Caco-2 (cell line): ENCODE results near the gene AK2. TPM values are rescaled to one million over a fixed set of nuclear protein-coding genes. Genes with fewer than 3 reads are reported as not detected.

Source experiments
- BruUV-seq: library from RNA; stranded (reverse); fragments of 400-500 nt; replicated peaks from 2 replicates; lab custom pipeline; 2021; lab: Mats Ljungman, UMichigan
- CTCF ChIA-PET: fragments of 300-600 bp; sonication (Branson Sonifier 250); formaldehyde crosslinking; loops from one replicate; lab custom pipeline; 2022; ENCODE audit warnings: antibody characterized with exemption; lab: Charles Lee
- POLR2A ChIA-PET: fragments of 300-600 bp; sonication (Branson Sonifier 250); formaldehyde crosslinking; loops from one replicate; lab custom pipeline; 2022; ENCODE audit warnings: antibody characterized with exemption; lab: Charles Lee
- DNase-seq, 2 experiments: peaks; one replicate each; pipeline versions ENCODE4 v3.0.0 to v3.0.0-alpha.2; 2020 to 2022
- H3K27me3 ChIP-seq: replicated peaks from 2 replicates; pipeline ENCODE4 v1.6.0; 2011; ENCODE audit warnings: low read length; ENCODE audit not compliant: control insufficient read depth, insufficient read depth
- H3K36me3 ChIP-seq: 2 replicates; pipeline ENCODE4 v1.5.1; 2011; ENCODE audit warnings: low read length; ENCODE audit not compliant: control insufficient read depth, insufficient read depth
- H3K4me1 ChIP-seq: fragments of 250-450 bp; sonication (Bioruptor Pico); 2 replicates; pipeline ENCODE4 v1.5.1; 2020; ENCODE audit warnings: mild to moderate bottlenecking
- H3K4me3 ChIP-seq: 2 replicates; pipeline ENCODE4 v1.5.1; 2011; ENCODE audit warnings: low read depth, mild to moderate bottlenecking, control low read depth, low read length
- H3K9me3 ChIP-seq: fragments of 250-450 bp; sonication (Bioruptor Pico); 2 replicates; pipeline ENCODE4 v1.5.1; 2020; ENCODE audit warnings: mild to moderate bottlenecking, moderate library complexity
- H3K27ac Mint-ChIP-seq: one replicate; pipeline ENCODE4 v1.8.0; 2022; ENCODE audit warnings: mixed read lengths; ENCODE audit not compliant: unreplicated experiment
- H3K27me3 Mint-ChIP-seq: one replicate; pipeline ENCODE4 v1.8.0; 2022; ENCODE audit warnings: mixed read lengths; ENCODE audit not compliant: insufficient read depth, unreplicated experiment
- H3K36me3 Mint-ChIP-seq: one replicate; pipeline ENCODE4 v1.8.0; 2022; ENCODE audit warnings: mild to moderate bottlenecking, mixed read lengths; ENCODE audit not compliant: insufficient read depth, unreplicated experiment
- H3K4me1 Mint-ChIP-seq: one replicate; pipeline ENCODE4 v1.8.0; 2022; ENCODE audit warnings: low read depth, mixed read lengths; ENCODE audit not compliant: unreplicated experiment
- H3K4me3 Mint-ChIP-seq: one replicate; pipeline ENCODE4 v1.8.0; 2022; ENCODE audit warnings: mild to moderate bottlenecking, moderate library complexity, mixed read lengths; ENCODE audit not compliant: unreplicated experiment
- H3K9me3 Mint-ChIP-seq: one replicate; pipeline ENCODE4 v1.8.0; 2022; ENCODE audit warnings: mixed read lengths; ENCODE audit not compliant: unreplicated experiment
- intact Hi-C: fragments of 100-400 bp; cut with micrococcal nuclease; formaldehyde crosslinking; loops from one replicate; pipeline ENCODE4 v1.10.0; 2022; ENCODE audit not compliant: unreplicated experiment
- total RNA-seq: library from RNA; stranded (reverse); gene quantifications from 2 replicates; pipeline ENCODE4 v1.2.3, GENCODE V29; 2022
- TF ChIP-seq, protein P1 (sequence below), 2 experiments: fragments of 200-600 bp in 1 of 2; IDR thresholded peaks; 1 replicate in 1 of 2; 2 replicates in 1 of 2; pipeline versions ENCODE4 v1.5.1 to v1.8.0; 2011 to 2022; ENCODE audit warnings: antibody characterized with exemption in 1 of 2, control low read depth in 1 of 2, inconsistent platforms in 1 of 2, low read depth in 1 of 2, low read length in 1 of 2, mild to moderate bottlenecking in 1 of 2, moderate library complexity in 1 of 2; ENCODE audit not compliant: insufficient read depth in 1 of 2, severe bottlenecking in 1 of 2, unreplicated experiment in 1 of 2

AK2 gene
- total RNA-seq, 1 experiment from 2014 or later: 127 TPM

- peak within 1 kb of the TSS; percentile 74 for H3K4me3 ChIP-seq
- H3K27me3 ChIP-seq: no peaks in the 10 kb centered on the region
- no peaks in the 10 kb centered on the region for H3K36me3 ChIP-seq
- Mint-ChIP-seq H3K4me3 (peak within 1 kb of the TSS; percentile 81), H3K27me3 (peaks cover 7% of the 10 kb centered on the region), H3K4me1 (peaks cover 13% of the 10 kb centered on the region), H3K27ac (no peak within 1 kb of the TSS), H3K36me3 (peaks cover 6% of the 10 kb centered on the region), H3K9me3 (peaks cover 8% of the 10 kb centered on the region)
- intact Hi-C loops: loop anchor here (1.0 kb wide), 1 partner anchor 43 kb away; no protein-coding TSS in a partner anchor
- TF ChIP-seq, protein P1, sequence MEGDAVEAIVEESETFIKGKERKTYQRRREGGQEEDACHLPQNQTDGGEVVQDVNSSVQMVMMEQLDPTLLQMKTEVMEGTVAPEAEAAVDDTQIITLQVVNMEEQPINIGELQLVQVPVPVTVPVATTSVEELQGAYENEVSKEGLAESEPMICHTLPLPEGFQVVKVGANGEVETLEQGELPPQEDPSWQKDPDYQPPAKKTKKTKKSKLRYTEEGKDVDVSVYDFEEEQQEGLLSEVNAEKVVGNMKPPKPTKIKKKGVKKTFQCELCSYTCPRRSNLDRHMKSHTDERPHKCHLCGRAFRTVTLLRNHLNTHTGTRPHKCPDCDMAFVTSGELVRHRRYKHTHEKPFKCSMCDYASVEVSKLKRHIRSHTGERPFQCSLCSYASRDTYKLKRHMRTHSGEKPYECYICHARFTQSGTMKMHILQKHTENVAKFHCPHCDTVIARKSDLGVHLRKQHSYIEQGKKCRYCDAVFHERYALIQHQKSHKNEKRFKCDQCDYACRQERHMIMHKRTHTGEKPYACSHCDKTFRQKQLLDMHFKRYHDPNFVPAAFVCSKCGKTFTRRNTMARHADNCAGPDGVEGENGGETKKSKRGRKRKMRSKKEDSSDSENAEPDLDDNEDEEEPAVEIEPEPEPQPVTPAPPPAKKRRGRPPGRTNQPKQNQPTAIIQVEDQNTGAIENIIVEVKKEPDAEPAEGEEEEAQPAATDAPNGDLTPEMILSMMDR (IDR thresholded peaks at IDR 0.05; ENCODE audit: insufficient read depth in 1 of 2, low read depth in 1 of 2, low read length in 1 of 2, severe bottlenecking in 1 of 2, unreplicated experiment in 1 of 2): no peak
- H3K9me3 ChIP-seq: no peaks in the 10 kb centered on the region
- DNase-seq: peak; percentile 93 to 94
- ChIA-PET POLR2A (interaction anchor here (0.9 to 1.2 kb wide), 8 partner anchors 12 to 116 kb away, joined by 3 to 7 read pairs (median 4); partner anchors contain the start of gene AZIN2), CTCF (interaction anchor here (0.6 to 0.9 kb wide), 4 partner anchors 26 to 39 kb away, joined by 3 to 5 read pairs (median 4); no protein-coding TSS in a partner anchor)
- H3K4me1 ChIP-seq: 0 out of 2 replicates have a peak, but pooled peaks cover 10% of the 10 kb centered on the region
- no TSS peak for BruUV-seq
Observed at GRCh38 chr1:32964461-32965250, 72.0 kb downstream of the AK2 start, which contains the start of gene RNF19B. Gene RNF19B (minus strand): TSS chr1:32964809. CDS start chr1:32964685, 124 bp downstream.

DNA sequence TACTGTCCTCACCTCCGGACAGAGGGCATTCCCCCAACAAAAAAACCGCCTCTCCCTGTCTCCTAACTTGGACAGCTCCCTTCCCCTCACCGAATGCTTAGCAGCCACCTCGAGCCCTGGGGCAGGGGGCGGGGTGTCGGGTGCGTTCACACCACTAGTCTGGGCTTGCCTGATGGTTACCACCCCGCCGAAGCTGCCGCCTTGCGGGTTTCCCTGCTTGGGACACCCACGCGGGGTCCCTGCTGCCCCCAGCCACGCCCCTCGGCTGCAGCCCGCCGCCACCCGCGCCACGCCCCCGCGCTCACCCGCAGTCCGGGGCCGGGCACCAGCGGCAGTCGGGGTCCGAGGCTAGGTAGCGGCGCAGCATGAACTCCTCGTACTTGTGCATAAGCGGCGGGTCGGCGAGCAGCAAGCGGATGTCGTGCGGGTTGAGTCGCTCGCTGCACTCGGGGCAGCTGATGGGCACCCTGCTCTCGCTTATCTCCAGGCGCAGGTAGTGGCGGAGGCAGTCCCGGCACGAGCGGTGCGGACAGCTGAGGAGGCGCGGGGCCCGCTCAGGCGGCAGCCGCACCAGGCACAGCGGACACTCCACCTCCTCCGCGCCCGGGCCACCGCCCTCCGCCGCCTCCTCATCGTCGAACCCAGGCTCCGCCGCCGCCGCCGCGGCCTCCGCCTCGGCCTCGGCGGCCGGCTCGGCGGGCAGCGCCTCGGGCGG, 72.8 kb downstream of the AK2 start:
- Mint-ChIP-seq H3K36me3 (peaks cover 6% of the 10 kb centered on the region), H3K27ac (no peak overlapping the region), H3K27me3 (peaks cover 3% of the 10 kb centered on the region), H3K9me3 (peaks cover under 1% of the 10 kb centered on the region), H3K4me1 (peaks cover 6% of the 10 kb centered on the region), H3K4me3 (peak overlapping the region; percentile 81)
- ChIA-PET CTCF (no interaction called here), POLR2A (interaction anchor here (0.6 to 1.2 kb wide), 9 partner anchors 9 to 117 kb away, joined by 3 to 7 read pairs (median 4); partner anchors contain the start of gene AZIN2)
- peak; percentile 74 to 75 for DNase-seq
- H3K36me3 ChIP-seq: no peaks in the 10 kb centered on the region
- no peaks in the 10 kb centered on the region for H3K27me3 ChIP-seq
- H3K9me3 ChIP-seq: no peaks in the 10 kb centered on the region
- H3K4me1 ChIP-seq: 0 out of 2 replicates have a peak, but pooled peaks cover 10% of the 10 kb centered on the region
- BruUV-seq: no TSS peak
- intact Hi-C loops: loop anchor here (1.0 kb wide), 1 partner anchor 43 kb away; no protein-coding TSS in a partner anchor
- H3K4me3 ChIP-seq: peak overlapping the region; percentile 74
- TF ChIP-seq, protein P1 (IDR thresholded peaks at IDR 0.05; ENCODE audit: insufficient read depth in 1 of 2, low read depth in 1 of 2, low read length in 1 of 2, severe bottlenecking in 1 of 2, unreplicated experiment in 1 of 2): no peak
